ENCODE measurements around the gene LHFPL3.
A peak's percentile ranks its signal among the peaks of the same experiment; 100 is the strongest.

Gene LHFPL3

GRCh38 chr7:104809906-104810305 is 481.5 kb downstream of the LHFPL3 start:
- DNase-seq = no peak

- DNase-seq = no peak
Measured at GRCh38 chr7:104814126-104814525, 485.7 kb downstream of the LHFPL3 start.

GRCh38 chr7:104814671-104815400 is 486.4 kb downstream of the LHFPL3 start:
- no peak for DNase-seq

- no peak for DNase-seq
Measured at GRCh38 chr7:104816537-104816936, 488.1 kb downstream of the LHFPL3 start.

GRCh38 chr7:104818961-104819880 is 490.8 kb downstream of the LHFPL3 start:
- no peak for DNase-seq

GRCh38 chr7:104820836-104821535 is 492.6 kb downstream of the LHFPL3 start:
- no peak for DNase-seq

GRCh38 chr7:104823177-104823576 is 494.8 kb downstream of the LHFPL3 start:
- no peak for DNase-seq

- no peak for DNase-seq
Measured at GRCh38 chr7:104825099-104825498, 496.7 kb downstream of the LHFPL3 start.

- no peak for DNase-seq
Measured at GRCh38 chr7:104826135-104826534, 497.7 kb downstream of the LHFPL3 start.

GRCh38 chr7:104836976-104837375 is 508.6 kb downstream of the LHFPL3 start:
- DNase-seq = no peak

GRCh38 chr7:104838537-104839299 is 510.3 kb downstream of the LHFPL3 start:
- no peak for DNase-seq

GRCh38 chr7:104839842-104840241 is 511.4 kb downstream of the LHFPL3 start:
- no peak for DNase-seq

GRCh38 chr7:104841798-104842197 is 513.4 kb downstream of the LHFPL3 start:
- DNase-seq = no peak

GRCh38 chr7:104843198-104843597 is 514.8 kb downstream of the LHFPL3 start:
- DNase-seq = no peak

GRCh38 chr7:104845557-104845956 is 517.2 kb downstream of the LHFPL3 start:
- DNase-seq = no peak

- DNase-seq = no peak
Measured at GRCh38 chr7:104846731-104847130, 518.3 kb downstream of the LHFPL3 start.

GRCh38 chr7:104848138-104848990 is 520.0 kb downstream of the LHFPL3 start:
- DNase-seq = peak in 3 of 4 experiments; percentile 1 to 12 (median 1)

GRCh38 chr7:104850374-104850773 is 522.0 kb downstream of the LHFPL3 start:
- no peak for DNase-seq

GRCh38 chr7:104851268-104851667 is 522.9 kb downstream of the LHFPL3 start:
- no peak for DNase-seq

- DNase-seq = no peak
Measured at GRCh38 chr7:104852386-104852785, 524.0 kb downstream of the LHFPL3 start.

GRCh38 chr7:104855861-104856260 is 527.5 kb downstream of the LHFPL3 start:
- no peak for DNase-seq

Data from activated naive CD4-positive, alpha-beta T cell (primary cell).